ENCODE measurements around the gene ELOVL4. TPM values are rescaled to one million over a fixed set of nuclear protein-coding genes. Genes with fewer than 3 reads are reported as not detected.

Gene ELOVL4
- total RNA-seq: 1 to 10 TPM in 2 of 3 donors, under 1 TPM in 1; 0.64 to 1.9 (median 1.3) TPM

GRCh38 chr6:79947191-79948186 is at the start of gene ELOVL4:
Gene ELOVL4, minus strand, starts transcription at chr6:79947553. Its CDS starts 274 bp downstream, at chr6:79947279.
- H3K9me3 ChIP-seq: no peaks in the 10 kb centered on the region
- peak in 1 of 2 donors; percentile 43 for DNase-seq (ENCODE audit: low spot score in 2 of 2)
- H3K4me1 ChIP-seq: peaks cover 0 to 3% of the 10 kb centered on the region in 2 donors
- no peaks in the 10 kb centered on the region for H3K36me3 ChIP-seq
- TF ChIP-seq CTCF (IDR thresholded peaks at IDR 0.05) (no peak), POLR2AphosphoS5 (IDR thresholded peaks at IDR 0.05) (no peak), POLR2A (IDR thresholded peaks at IDR 0.05) (no peak)
- peak within 1 kb of the TSS; percentile 57 to 83 (median 65) for H3K4me3 ChIP-seq
- H3K27me3 ChIP-seq: peaks cover 0 to 5% of the 10 kb centered on the region in 2 donors
- peak within 1 kb of the TSS in 1 of 2 donors; percentile 39 for H3K27ac ChIP-seq
- intact Hi-C loops (cut with DNase I; ENCODE audit: low total_unique reads): no loop called here

- intact Hi-C loops (cut with DNase I; ENCODE audit: low total_unique reads): no loop called here
- Histone ChIP-seq H3K36me3 (no peaks in the 10 kb centered on the region), H3K27ac (no peak overlapping the region), H3K4me3 (no peak overlapping the region), H3K9me3 (no peaks in the 10 kb centered on the region), H3K27me3 (no peaks in the 10 kb centered on the region), H3K4me1 (no peaks in the 10 kb centered on the region)
- DNase-seq (ENCODE audit: low spot score in 2 of 2): no peak
- TF ChIP-seq POLR2A (IDR thresholded peaks at IDR 0.05) (no peak), POLR2AphosphoS5 (IDR thresholded peaks at IDR 0.05) (no peak), CTCF (IDR thresholded peaks at IDR 0.05) (no peak)
Observed at GRCh38 chr6:79993911-79994309, 46.6 kb upstream of the ELOVL4 start.

DNA sequence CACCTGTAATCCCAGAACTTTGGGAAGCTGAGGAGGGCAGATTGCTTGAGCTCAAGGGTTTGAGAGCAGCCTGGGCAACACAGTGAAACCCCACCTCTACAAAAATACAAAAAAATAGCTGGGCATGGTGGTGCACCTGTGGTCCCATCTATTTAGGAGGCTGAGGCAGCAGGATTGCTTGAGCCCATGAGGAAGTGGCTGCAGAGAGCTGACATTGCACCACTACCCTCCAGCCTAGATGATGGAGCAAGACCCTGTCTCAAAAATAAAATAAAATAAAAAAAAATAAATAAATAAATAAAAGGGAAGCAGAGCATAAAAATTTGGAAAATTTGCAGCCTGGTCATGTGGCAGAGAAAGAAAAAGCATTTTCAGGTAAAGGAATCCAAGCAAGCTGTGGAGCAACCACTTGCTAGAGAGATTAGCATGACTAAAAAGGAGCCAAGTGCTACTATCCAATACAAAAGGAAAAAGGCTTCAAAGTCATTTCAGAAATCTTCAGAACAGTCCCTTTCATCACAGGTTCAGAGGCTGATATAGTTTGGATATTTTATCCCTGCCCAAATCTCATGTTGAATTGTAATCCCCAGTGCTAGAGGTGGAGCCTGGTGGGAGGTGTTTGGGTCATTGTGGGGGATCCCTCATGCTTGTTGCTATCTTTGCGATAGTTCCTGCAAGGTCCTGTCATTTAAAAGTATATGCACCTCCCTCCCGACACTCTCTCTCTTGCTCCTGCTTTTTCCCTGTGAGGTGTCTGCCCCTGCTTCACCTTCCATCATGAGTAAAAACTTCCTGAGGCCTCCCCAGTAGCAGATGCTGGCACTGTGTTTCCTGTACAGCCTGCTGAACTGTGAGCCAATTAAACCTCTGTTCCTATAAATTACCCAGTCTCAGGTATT is 45.9 kb upstream of the ELOVL4 start:
- H3K27ac ChIP-seq: no peak overlapping the region
- no peak for TF ChIP-seq POLR2A (IDR thresholded peaks at IDR 0.05)
- H3K4me1 ChIP-seq: no peaks in the 10 kb centered on the region
- no peaks in the 10 kb centered on the region for H3K27me3 ChIP-seq
- DNase-seq (ENCODE audit: low spot score in 2 of 2): no peak
- intact Hi-C loops (cut with DNase I; ENCODE audit: low total_unique reads): no loop called here
- H3K9me3 ChIP-seq: no peaks in the 10 kb centered on the region
- H3K36me3 ChIP-seq: no peaks in the 10 kb centered on the region
- H3K4me3 ChIP-seq: no peak overlapping the region

DNA sequence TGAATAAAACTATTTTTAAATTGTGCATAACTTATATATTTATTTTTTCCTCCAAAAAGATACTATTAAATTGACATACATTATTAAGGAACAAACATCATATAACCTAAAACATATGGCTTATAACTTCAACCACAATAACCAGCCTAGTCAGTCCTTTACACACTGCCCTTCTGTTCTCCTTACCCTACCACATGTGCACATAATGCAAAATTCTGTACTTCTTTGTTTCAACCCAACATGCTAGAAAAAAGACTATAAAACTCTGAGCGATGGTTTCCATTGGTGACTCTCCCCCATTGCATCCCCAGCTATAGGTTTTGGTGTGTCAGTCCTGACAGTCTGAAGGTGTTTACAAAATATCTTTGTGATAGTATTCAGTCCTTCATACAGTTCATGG is 42.3 kb upstream of the ELOVL4 start:
- H3K36me3 ChIP-seq: no peaks in the 10 kb centered on the region
- intact Hi-C loops (cut with DNase I; ENCODE audit: low total_unique reads): no loop called here
- no peaks in the 10 kb centered on the region for H3K9me3 ChIP-seq
- H3K4me3 ChIP-seq: no peak overlapping the region
- no peak overlapping the region for H3K27ac ChIP-seq
- TF ChIP-seq POLR2AphosphoS5 (IDR thresholded peaks at IDR 0.05) (no peak), CTCF (IDR thresholded peaks at IDR 0.05) (no peak), POLR2A (IDR thresholded peaks at IDR 0.05) (no peak)
- no peaks in the 10 kb centered on the region for H3K27me3 ChIP-seq
- H3K4me1 ChIP-seq: no peaks in the 10 kb centered on the region
- DNase-seq (ENCODE audit: low spot score in 2 of 2): no peak

DNA sequence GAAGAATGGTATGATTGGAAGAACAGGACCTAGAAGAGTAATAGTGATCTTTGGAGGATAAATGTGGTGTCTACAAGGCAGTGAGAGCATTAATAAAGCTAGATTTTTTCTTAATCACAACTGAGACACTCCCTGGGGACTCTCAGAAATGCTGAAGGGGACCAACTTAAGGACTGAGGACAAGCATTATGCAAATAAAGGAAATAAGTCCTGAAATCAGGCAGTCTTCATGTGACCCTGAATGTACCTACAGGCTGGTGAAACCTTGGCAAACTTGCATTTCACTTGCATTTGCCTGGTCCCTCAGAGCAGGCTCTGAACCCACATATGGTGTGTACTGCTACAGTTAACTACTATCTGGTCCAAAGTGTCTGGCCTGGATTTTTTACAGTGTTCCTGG is 37.8 kb upstream of the ELOVL4 start:
- TF ChIP-seq CTCF (IDR thresholded peaks at IDR 0.05) (no peak), POLR2AphosphoS5 (IDR thresholded peaks at IDR 0.05) (no peak), POLR2A (IDR thresholded peaks at IDR 0.05) (no peak)
- Histone ChIP-seq H3K4me1 (no peaks in the 10 kb centered on the region), H3K9me3 (no peaks in the 10 kb centered on the region), H3K36me3 (no peaks in the 10 kb centered on the region), H3K27ac (no peak overlapping the region), H3K4me3 (no peak overlapping the region), H3K27me3 (no peaks in the 10 kb centered on the region)
- no peak for DNase-seq (ENCODE audit: low spot score in 2 of 2)
- intact Hi-C loops (cut with DNase I; ENCODE audit: low total_unique reads): no loop called here
